Measurements from ENCODE around the gene DSC1. TPM values are rescaled to one million over a fixed set of nuclear protein-coding genes. Genes with fewer than 3 reads are reported as not detected.
"Not testable (repeated sequence)": the region's sequence is repeated elsewhere in the genome, so short reads cannot be mapped to it uniquely, and the experiment has no call there.

DSC1 gene
- total RNA-seq (2014; rRNA removed; shearing (Covaris generic)): not detected in 2 replicates

DNA sequence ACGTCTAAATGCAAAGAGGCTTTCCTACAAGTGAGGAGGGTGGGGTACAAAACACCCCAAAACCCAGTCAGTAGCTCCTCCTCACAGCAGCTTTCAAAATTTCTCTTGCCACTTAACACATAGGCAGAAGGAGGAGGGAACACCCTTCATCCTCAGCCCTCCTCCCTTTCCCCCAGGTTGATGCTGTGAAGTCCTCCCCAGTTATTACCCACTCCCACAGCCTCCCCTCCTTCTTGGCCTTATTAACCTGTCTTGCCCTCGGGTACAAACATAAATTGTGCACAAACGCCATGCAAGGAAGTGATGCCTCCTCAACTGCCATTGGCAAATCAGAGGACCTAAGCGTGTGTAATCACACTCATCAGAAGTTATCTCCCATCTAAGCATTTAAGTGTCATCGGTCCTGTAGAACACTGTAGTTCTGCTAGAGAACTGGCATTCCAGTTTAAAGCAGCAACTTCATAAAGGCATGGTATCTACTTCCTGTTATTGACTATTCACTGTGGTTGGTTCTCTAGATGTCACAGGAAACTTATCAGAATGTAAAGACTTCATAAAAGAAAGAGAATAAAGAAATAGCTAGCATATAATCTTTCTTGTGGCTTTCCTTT is at the start of gene DSC1:
Gene DSC1, minus strand, starts transcription at position 32 of the 611 bp plus-strand sequence. CDS start 262 bp downstream, outside the sequence.
- DNase-seq (ENCODE audit: low read depth): no peak

DNA sequence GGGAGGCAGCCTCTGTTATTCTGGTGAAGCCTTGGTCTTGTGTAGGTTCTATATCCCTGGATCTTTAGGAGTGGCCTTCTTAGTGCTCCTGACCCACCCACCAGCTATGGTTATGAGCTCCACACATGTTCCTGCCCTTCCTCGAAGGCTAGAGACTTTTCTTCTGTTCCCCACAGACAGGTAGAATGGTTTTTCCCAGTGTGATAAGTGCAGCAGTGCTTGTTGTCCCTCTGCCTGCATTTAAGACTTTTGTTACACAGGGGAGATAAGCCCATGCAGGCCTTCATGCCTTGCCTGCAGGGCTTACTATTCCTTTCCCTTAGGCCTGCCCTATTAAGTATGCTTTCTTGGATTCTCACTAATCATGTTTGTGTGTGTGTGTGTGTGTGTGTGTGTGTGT is 48.4 kb upstream of the DSC1 start:
- DNase-seq (ENCODE audit: low read depth): no peak

DNA sequence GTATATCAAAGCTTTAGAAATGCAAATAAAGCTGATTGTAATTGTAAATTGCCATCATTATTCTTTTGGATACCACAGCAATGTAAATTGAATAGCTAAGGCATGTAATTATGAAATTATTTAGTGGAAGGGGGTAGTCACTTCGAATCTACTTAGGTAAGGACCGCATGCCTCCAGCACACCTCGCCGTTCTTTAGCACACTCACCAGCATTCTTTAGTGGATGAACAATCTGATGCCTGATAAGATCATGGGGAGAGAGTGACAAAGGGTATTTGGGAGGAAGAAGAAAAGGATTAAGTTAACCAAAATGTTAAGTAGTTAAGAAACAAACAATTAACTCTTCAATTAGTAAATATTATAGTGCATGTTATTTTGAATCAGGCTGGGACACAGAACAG is 46.4 kb upstream of the DSC1 start:
- no peak for DNase-seq (ENCODE audit: low read depth)

DNA sequence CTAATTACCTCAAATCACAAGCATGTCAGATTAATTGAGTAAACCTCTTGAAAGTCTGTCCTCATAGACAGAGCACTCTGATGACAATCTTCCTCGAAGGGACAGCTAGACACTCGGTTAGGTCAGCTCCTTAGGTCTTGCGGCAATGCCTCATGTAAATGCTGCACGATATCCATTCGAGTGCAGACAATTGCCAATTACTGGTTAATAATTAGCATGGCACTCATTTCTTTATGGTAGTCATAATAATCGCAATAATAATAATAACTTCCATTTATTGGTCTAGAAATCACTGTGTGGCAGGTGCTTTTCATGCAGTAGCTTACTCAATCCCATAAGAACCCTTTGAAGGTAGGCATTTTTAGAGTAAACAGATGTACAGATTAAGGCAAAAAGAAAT is 44.7 kb upstream of the DSC1 start:
- DNase-seq (ENCODE audit: low read depth): no peak

DNA sequence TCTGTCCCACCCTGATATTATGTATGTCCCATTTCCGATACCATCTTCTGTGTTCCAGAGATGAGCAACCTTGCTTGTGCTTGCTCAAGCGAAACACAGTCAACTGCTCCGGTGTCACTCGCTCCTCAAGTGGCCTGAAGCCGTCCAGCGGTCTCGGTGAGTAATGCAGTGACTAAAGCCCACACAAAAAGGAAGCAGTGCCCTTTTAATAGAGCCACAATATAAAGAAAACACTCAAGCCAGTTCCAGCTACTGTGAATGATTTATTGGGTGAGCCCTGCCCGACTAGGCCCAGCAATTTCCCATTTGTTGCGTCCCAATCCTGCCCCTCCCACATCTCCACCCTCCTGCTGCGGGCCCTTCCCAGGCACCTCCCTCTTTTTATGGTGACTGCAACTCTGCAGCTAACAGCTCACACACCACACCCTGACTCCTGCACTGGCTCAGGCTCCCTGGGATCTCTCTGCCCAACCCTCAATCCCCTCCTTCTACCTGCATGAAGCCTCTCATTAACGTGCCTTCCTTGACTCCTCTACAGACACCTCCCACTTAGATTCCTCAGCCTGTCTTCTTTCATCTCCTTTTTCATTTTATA is 44.2 kb upstream of the DSC1 start:
- peak; percentile 47 for DNase-seq (ENCODE audit: low read depth)

DNA sequence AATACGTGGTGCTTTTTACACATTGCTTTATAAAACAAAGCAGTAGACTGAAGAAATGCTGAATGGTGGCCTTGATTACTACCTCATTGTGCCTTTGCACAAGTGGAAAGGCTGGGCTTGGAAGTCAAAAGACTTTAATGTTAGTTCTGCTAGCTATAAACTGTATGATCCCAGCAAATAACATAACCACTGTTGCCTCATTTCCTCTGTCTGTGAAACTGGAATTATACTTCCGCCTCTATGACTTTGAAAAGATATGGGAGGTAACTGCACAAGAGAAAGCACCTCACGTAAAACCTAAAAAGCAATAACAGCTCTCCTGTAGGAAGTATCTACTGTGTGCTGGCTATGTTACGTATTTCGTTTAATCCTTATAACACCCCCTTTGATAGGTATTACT is 43.4 kb upstream of the DSC1 start:
- DNase-seq (ENCODE audit: low read depth): no peak

- DNase-seq (ENCODE audit: low read depth): no peak
Observed at GRCh38 chr18:31205273-31205672, 42.6 kb upstream of the DSC1 start.

GRCh38 chr18:31204833-31205232 is 42.2 kb upstream of the DSC1 start:
- no peak for DNase-seq (ENCODE audit: low read depth)

GRCh38 chr18:31204166-31204565 is 41.5 kb upstream of the DSC1 start:
- DNase-seq (ENCODE audit: low read depth): no peak

DNA sequence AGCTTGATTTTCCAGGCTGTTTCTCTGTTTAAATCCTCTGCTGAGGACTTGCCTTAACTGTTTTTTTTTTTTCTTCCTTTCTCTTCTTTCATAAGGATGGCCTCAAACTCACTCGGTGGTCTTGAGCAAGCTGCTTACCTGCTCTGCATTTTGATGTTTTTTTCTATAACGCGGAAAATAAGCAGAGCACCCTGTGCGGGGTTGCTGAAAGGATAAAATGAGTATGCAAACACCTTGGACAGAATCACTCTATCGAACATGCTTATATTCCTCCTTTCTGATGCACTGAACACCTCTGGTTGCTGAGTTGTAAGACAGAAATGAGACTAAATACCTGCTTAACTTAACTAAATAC is 41.1 kb upstream of the DSC1 start:
- no peak for DNase-seq (ENCODE audit: low read depth)

DNA sequence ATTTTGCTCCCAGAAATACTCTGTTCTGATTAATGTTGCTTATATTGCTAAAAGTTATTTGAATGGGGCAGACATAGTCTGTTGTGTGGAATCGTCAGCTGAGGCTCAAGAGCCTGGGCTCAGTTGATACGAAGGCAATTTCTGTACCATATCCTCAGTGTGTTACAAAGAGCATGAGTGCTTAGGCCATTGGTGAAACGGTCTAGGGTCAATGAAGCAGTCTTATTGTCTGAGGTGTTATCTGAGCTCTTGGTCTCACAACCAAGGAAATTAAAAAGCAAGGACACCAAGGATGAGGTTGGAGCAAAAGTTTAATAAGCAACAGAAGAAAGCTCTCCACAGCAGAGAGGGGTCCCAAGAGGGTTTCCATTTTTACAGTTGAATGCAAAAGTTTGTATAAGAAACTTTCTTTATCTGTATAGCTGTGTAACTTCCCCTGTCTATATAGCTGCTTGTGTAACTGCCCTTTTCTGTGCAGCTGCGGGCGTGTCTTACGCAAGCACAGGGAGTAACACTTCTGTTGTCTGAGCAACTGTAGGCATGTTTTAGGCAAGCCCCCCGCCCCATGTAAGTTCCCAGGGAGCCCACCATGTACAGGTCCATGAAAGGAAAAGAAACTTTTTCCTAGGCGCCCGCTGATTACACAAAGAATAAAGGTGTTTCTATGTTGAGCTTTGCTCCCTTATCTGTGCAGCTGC is 40.6 kb upstream of the DSC1 start:
- no peak for DNase-seq (ENCODE audit: low read depth)

DNA sequence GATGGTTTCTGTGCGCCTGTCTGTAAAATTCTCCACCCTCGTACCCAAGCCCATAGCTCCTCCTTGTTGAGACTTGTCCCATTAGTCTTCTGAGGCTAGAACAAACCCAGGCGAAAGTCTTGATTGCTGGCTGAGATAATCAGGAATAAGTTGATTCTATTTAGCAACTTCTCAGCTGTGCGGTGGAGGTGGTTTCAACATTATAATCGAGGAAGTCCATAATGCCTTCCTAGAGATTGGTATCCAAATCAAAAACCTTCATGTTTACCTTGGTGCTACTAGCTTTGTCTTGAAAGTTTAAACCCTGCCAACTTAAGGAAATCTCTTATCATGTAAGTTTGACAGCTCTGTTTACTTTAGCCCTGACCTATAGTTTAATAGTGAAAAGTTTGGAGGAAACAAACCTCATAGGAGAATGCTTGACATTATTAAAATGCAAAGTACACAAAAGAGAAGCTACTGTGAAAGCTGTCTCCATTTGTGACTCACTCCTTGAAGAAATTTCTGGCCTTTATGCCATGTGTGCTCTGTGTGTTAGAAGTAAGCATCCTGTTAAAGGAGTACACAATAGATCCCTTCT is 36.6 kb upstream of the DSC1 start:
- DNase-seq (ENCODE audit: low read depth): no peak

DNA sequence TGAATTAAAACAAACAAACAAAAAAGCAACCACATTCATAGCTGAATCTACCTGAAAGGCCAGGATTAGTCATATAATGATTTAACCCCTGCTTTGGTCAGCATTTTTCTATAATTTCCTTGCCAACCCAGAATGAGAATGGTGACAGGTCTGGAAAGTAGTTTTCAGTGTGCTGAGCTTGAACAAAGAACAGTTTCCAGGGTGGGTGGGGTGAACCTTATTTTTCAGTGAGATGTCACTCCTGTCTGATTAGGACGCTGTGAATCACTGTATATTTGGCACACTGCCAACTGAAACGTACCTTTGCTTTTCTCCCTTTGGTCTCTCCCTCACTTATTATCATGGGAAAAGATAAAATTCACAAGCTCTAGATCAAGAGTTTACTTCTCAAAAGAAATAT is 35.0 kb upstream of the DSC1 start:
- DNase-seq (ENCODE audit: low read depth): peak; percentile 0

DNA sequence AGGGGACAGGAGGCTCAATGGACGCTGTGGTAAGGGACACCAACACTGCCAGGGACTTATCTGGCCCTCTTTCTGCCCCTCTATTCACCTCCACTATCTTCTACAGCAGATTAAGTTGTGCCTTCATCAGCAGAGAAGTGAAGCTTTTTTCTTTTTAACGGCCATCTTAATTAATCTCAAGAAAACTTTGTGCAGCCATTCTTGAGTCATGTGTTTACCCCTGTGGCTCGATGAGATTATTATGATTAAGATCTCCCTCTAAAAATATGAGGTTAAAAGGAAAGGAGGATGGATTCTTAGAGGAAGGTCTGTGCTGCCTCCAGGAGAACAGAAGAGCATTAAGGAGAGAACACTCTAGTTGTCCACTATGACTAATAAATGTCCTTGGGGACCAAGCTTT is 32.4 kb upstream of the DSC1 start:
- DNase-seq (ENCODE audit: low read depth): no peak

DNA sequence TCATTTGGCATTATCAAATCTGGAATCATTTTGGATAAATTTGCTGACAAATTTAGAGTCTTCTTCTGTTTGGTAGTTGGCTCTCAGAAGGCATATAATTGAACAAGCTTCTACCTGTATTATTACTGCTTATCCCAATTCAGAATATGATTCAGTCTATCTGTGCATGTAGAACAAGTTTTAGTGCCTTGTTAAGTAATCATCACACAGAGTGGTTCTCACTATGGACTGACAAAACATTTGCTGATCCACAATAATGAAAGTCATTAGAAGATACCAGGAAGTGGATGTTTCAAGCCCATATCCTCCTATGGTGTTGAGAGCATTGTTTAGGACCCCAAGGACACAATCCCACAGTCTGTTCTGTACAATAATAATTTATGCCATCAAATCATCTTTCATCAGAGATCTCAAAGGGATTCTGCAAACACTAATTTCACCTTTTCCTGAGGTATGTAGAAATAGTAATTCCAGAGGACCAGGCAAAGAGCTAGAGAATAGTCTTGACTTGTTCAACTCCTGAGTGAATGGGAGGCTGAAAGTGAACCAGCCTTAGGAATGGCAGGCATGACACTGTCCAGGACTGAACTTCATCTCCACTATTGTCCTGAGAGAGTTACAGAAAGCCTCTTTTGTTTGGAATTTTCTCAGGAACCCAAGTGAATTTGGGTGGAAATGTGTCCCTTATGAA is 29.6 kb upstream of the DSC1 start:
- no peak for DNase-seq (ENCODE audit: low read depth)

- no peak for DNase-seq (ENCODE audit: low read depth)
Observed at GRCh38 chr18:31190919-31191318, 28.3 kb upstream of the DSC1 start.

- DNase-seq (ENCODE audit: low read depth): no peak
Observed at GRCh38 chr18:31189757-31190156, 27.1 kb upstream of the DSC1 start.

DNA sequence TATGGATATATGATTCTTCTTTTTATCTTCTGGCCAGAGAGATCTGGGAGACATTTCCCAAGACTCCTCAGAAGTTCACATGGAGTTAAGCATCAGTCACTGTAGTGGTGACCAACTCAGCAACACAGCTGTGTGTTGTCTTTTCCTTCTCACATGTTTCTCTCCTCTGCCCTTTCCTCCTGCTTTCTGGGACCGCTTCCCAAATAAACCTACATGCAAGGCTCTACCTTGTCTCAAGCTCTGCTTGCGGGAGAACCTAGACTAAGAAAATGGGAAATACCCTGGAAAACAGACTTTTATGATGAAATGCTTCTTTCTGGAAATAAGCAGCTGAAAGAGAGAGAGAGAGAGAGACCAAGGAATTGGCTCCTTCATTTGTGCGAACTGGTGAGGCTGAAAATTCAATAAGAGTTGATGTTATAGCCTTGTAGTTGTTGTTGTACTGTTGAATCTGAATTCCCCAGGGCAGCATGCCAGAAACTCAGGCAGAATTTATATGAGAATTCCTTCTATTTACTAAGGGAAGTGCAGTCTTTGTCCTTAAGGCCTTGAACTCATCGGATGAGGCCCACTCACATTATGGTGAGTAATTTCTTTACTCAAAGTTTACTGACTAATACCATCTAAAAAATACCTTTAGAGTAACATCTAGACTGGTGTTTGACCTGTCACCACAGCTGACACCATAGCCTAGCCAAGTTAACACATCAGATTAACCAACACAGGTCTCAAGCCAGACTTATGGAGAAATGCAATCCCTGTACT is 22.7 kb upstream of the DSC1 start:
- no peak for DNase-seq (ENCODE audit: low read depth)

GRCh38 chr18:31183302-31183701 is 20.6 kb upstream of the DSC1 start:
- DNase-seq (ENCODE audit: low read depth): no peak

DNA sequence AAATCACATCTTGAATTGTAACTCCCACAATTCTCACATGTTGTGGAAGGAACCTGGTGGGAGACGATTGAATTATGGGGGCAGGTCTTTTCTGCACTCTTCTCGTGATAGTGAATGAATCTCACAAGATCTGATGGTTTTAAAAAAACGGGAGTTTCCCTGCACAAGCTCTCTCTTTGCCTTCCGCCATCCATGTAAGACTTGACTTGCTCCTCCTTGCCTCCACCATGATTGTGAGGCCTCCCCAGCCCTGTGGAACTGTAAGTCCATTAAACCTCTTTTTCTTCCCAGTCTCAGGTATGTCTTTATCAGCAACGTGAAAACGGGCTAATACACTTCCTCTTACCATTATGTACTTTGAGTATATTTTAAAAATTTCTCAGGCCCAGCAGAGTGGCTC is 14.7 kb upstream of the DSC1 start:
- not testable (repeated sequence) for DNase-seq (ENCODE audit: low read depth)

- DNase-seq (ENCODE audit: low read depth): no peak
Observed at GRCh38 chr18:31176531-31176930, 13.9 kb upstream of the DSC1 start.

Measured in M059J (cell line).